Caco-2 (cell line): ENCODE results near the gene AUH. TPM values are rescaled to one million over a fixed set of nuclear protein-coding genes. Genes with fewer than 3 reads are reported as not detected.

Experiments used
- BruUV-seq: library from RNA; stranded (reverse); fragments of 400-500 nt; replicated peaks from 2 replicates; lab custom pipeline; 2021; lab: Mats Ljungman, UMichigan
- CTCF ChIA-PET: fragments of 300-600 bp; sonication (Branson Sonifier 250); formaldehyde crosslinking; loops from one replicate; lab custom pipeline; 2022; ENCODE audit warnings: antibody characterized with exemption; lab: Charles Lee
- POLR2A ChIA-PET: fragments of 300-600 bp; sonication (Branson Sonifier 250); formaldehyde crosslinking; loops from one replicate; lab custom pipeline; 2022; ENCODE audit warnings: antibody characterized with exemption; lab: Charles Lee
- DNase-seq, 2 experiments: peaks; one replicate each; pipeline versions ENCODE4 v3.0.0 to v3.0.0-alpha.2; 2020 to 2022
- H3K27me3 ChIP-seq: replicated peaks from 2 replicates; pipeline ENCODE4 v1.6.0; 2011; ENCODE audit warnings: low read length; ENCODE audit not compliant: control insufficient read depth, insufficient read depth
- H3K36me3 ChIP-seq: 2 replicates; pipeline ENCODE4 v1.5.1; 2011; ENCODE audit warnings: low read length; ENCODE audit not compliant: control insufficient read depth, insufficient read depth
- H3K4me1 ChIP-seq: fragments of 250-450 bp; sonication (Bioruptor Pico); 2 replicates; pipeline ENCODE4 v1.5.1; 2020; ENCODE audit warnings: mild to moderate bottlenecking
- H3K4me3 ChIP-seq: 2 replicates; pipeline ENCODE4 v1.5.1; 2011; ENCODE audit warnings: low read depth, mild to moderate bottlenecking, control low read depth, low read length
- H3K9me3 ChIP-seq: fragments of 250-450 bp; sonication (Bioruptor Pico); 2 replicates; pipeline ENCODE4 v1.5.1; 2020; ENCODE audit warnings: mild to moderate bottlenecking, moderate library complexity
- H3K27ac Mint-ChIP-seq: one replicate; pipeline ENCODE4 v1.8.0; 2022; ENCODE audit warnings: mixed read lengths; ENCODE audit not compliant: unreplicated experiment
- H3K27me3 Mint-ChIP-seq: one replicate; pipeline ENCODE4 v1.8.0; 2022; ENCODE audit warnings: mixed read lengths; ENCODE audit not compliant: insufficient read depth, unreplicated experiment
- H3K36me3 Mint-ChIP-seq: one replicate; pipeline ENCODE4 v1.8.0; 2022; ENCODE audit warnings: mild to moderate bottlenecking, mixed read lengths; ENCODE audit not compliant: insufficient read depth, unreplicated experiment
- H3K4me1 Mint-ChIP-seq: one replicate; pipeline ENCODE4 v1.8.0; 2022; ENCODE audit warnings: low read depth, mixed read lengths; ENCODE audit not compliant: unreplicated experiment
- H3K4me3 Mint-ChIP-seq: one replicate; pipeline ENCODE4 v1.8.0; 2022; ENCODE audit warnings: mild to moderate bottlenecking, moderate library complexity, mixed read lengths; ENCODE audit not compliant: unreplicated experiment
- H3K9me3 Mint-ChIP-seq: one replicate; pipeline ENCODE4 v1.8.0; 2022; ENCODE audit warnings: mixed read lengths; ENCODE audit not compliant: unreplicated experiment
- CTCF ChIP-seq, 2 experiments: fragments of 200-600 bp in 1 of 2; IDR thresholded peaks; 1 replicate in 1 of 2; 2 replicates in 1 of 2; pipeline versions ENCODE4 v1.5.1 to v1.8.0; 2011 to 2022; ENCODE audit warnings: antibody characterized with exemption in 1 of 2, control low read depth in 1 of 2, inconsistent platforms in 1 of 2, low read depth in 1 of 2, low read length in 1 of 2, mild to moderate bottlenecking in 1 of 2, moderate library complexity in 1 of 2; ENCODE audit not compliant: insufficient read depth in 1 of 2, severe bottlenecking in 1 of 2, unreplicated experiment in 1 of 2
- intact Hi-C: fragments of 100-400 bp; cut with micrococcal nuclease; formaldehyde crosslinking; loops from one replicate; pipeline ENCODE4 v1.10.0; 2022; ENCODE audit not compliant: unreplicated experiment
- total RNA-seq: library from RNA; stranded (reverse); gene quantifications from 2 replicates; pipeline ENCODE4 v1.2.3, GENCODE V29; 2022

AUH gene
- total RNA-seq, 1 experiment from 2014 or later, result 10.3 TPM

- BruUV-seq, result no TSS peak
- ChIA-PET POLR2A (no interaction called here), CTCF (no interaction called here)
- H3K4me1 ChIP-seq, result no peaks in the 10 kb centered on the region
- H3K36me3 Mint-ChIP-seq, result no peaks in the 10 kb centered on the region
- H3K27me3 ChIP-seq, result no peaks in the 10 kb centered on the region
- H3K4me1 Mint-ChIP-seq, result no peaks in the 10 kb centered on the region
- H3K27ac Mint-ChIP-seq, result no peak overlapping the region
- no peak overlapping the region for H3K4me3 Mint-ChIP-seq
- intact Hi-C loops, result no loop called here
- no peak overlapping the region for H3K4me3 ChIP-seq
- H3K36me3 ChIP-seq, result no peaks in the 10 kb centered on the region
- DNase-seq, result no peak
- no peaks in the 10 kb centered on the region for H3K9me3 ChIP-seq
- H3K9me3 Mint-ChIP-seq, result no peaks in the 10 kb centered on the region
- H3K27me3 Mint-ChIP-seq, result no peaks in the 10 kb centered on the region
- TF ChIP-seq CTCF (IDR thresholded peaks at IDR 0.05; ENCODE audit: insufficient read depth in 1 of 2, low read depth in 1 of 2, low read length in 1 of 2, severe bottlenecking in 1 of 2, unreplicated experiment in 1 of 2), result no peak
Measured at GRCh38 chr9:91259162-91259561, 102.6 kb downstream of the AUH start.

- no peak for TF ChIP-seq CTCF (IDR thresholded peaks at IDR 0.05; ENCODE audit: insufficient read depth in 1 of 2, low read depth in 1 of 2, low read length in 1 of 2, severe bottlenecking in 1 of 2, unreplicated experiment in 1 of 2)
- Mint-ChIP-seq H3K4me3 (no peak overlapping the region), H3K27ac (no peak overlapping the region), H3K4me1 (no peaks in the 10 kb centered on the region), H3K27me3 (no peaks in the 10 kb centered on the region), H3K9me3 (no peaks in the 10 kb centered on the region), H3K36me3 (no peaks in the 10 kb centered on the region)
- no peak for DNase-seq
- no TSS peak for BruUV-seq
- ChIA-PET CTCF (no interaction called here), POLR2A (no interaction called here)
- no peaks in the 10 kb centered on the region for H3K27me3 ChIP-seq
- no peaks in the 10 kb centered on the region for H3K9me3 ChIP-seq
- H3K4me3 ChIP-seq, result no peak overlapping the region
- intact Hi-C loops, result no loop called here
- no peaks in the 10 kb centered on the region for H3K4me1 ChIP-seq
- H3K36me3 ChIP-seq, result no peaks in the 10 kb centered on the region
Measured at GRCh38 chr9:91258451-91258850, 103.3 kb downstream of the AUH start.

- Mint-ChIP-seq H3K4me1 (no peaks in the 10 kb centered on the region), H3K4me3 (no peak overlapping the region), H3K9me3 (no peaks in the 10 kb centered on the region), H3K36me3 (no peaks in the 10 kb centered on the region), H3K27me3 (no peaks in the 10 kb centered on the region), H3K27ac (no peak overlapping the region)
- ChIA-PET CTCF (no interaction called here), POLR2A (no interaction called here)
- BruUV-seq, result no TSS peak
- no peak for DNase-seq
- intact Hi-C loops, result no loop called here
- Histone ChIP-seq H3K4me3 (no peak overlapping the region), H3K36me3 (no peaks in the 10 kb centered on the region), H3K4me1 (no peaks in the 10 kb centered on the region), H3K27me3 (no peaks in the 10 kb centered on the region), H3K9me3 (no peaks in the 10 kb centered on the region)
- TF ChIP-seq CTCF (IDR thresholded peaks at IDR 0.05; ENCODE audit: insufficient read depth in 1 of 2, low read depth in 1 of 2, low read length in 1 of 2, severe bottlenecking in 1 of 2, unreplicated experiment in 1 of 2), result no peak
Measured at GRCh38 chr9:91256235-91256634, 105.5 kb downstream of the AUH start.
